Activated CD8-positive, alpha-beta T cell treated with anti-CD3 and anti-CD28 coated beads, Interleukin-2, amount 10 ng/mL, durations not matched to agents 7 days and 5 days (primary cell): Measurements from ENCODE around the gene ZCRB1. TPM values are rescaled to one million over a fixed set of nuclear protein-coding genes. Genes with fewer than 3 reads are reported as not detected.
A peak's percentile ranks its signal among the peaks of the same experiment; 100 is the strongest.

ENCODE experiments used
- ATAC-seq: fragments of 150-1000 bp; cut with Tn5 transposase; one replicate; pipeline ENCODE4 v1.10.0; 2021; ENCODE audit warnings: moderate library complexity
- CTCF ChIA-PET: fragments of 350-600 bp; sonication (Branson Sonifier 250); formaldehyde crosslinking; loops from one replicate; lab custom pipeline; 2021; ENCODE audit warnings: antibody characterized with exemption; lab: Charles Lee
- POLR2A ChIA-PET: fragments of 350-600 bp; sonication (Branson Sonifier 250); formaldehyde crosslinking; loops from one replicate; lab custom pipeline; 2021; ENCODE audit warnings: antibody characterized with exemption; lab: Charles Lee
- DNase-seq: peaks from one replicate; pipeline ENCODE4 v3.0.0-alpha.2; 2020
- H3K27ac Mint-ChIP-seq: one replicate; pipeline ENCODE4 v1.8.0; 2021; ENCODE audit warnings: mild to moderate bottlenecking, mixed read lengths
- H3K27me3 Mint-ChIP-seq: one replicate; pipeline ENCODE4 v1.8.0; 2021; ENCODE audit warnings: low read depth, mixed read lengths
- H3K36me3 Mint-ChIP-seq: one replicate; pipeline ENCODE4 v1.8.0; 2021; ENCODE audit warnings: low read depth, mixed read lengths
- H3K4me1 Mint-ChIP-seq: one replicate; pipeline ENCODE4 v1.8.0; 2021; ENCODE audit warnings: low read depth, mixed read lengths
- H3K4me3 Mint-ChIP-seq: one replicate; pipeline ENCODE4 v1.8.0; 2021; ENCODE audit warnings: mild to moderate bottlenecking, mixed read lengths
- H3K9me3 Mint-ChIP-seq: one replicate; pipeline ENCODE4 v1.8.0; 2022; ENCODE audit warnings: mixed read lengths; ENCODE audit not compliant: insufficient read depth
- total RNA-seq, 2 experiments: library from RNA; stranded (reverse); gene quantifications; one replicate each; pipeline ENCODE4 v1.2.3, GENCODE V29; 2021

The ZCRB1 gene
- total RNA-seq, 2 experiments from 2014 or later, result 46.6 to 51.1 TPM

DNA sequence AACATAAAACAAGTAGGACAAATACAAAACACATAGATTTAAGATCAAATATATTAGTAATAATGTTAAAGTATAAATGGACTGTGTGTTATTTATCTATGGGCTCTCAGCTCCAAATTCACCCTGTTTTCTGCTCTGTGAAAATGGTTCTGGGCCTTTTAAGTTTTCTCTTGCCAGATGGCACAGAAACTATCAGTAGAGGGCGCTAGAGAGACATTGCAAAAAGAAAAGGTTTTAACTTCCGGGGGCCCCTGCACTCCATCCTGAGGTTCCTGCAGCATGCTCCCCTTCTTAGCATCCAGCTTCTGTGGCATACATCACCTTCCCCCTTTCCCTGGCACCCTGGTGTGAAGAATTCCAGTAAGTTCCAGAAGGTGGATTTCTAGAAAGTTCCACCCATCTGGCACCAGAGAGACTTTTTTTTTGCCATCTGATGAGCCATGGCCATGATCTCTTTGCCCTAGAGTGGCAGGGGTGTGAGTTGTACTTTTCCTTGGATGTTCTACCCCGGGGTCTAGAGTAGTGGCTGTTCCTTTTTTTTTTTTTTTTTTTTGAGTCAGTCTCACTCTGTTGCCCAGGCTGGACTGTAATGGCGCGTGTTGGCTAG, 29.3 kb downstream of the ZCRB1 start:
- POLR2A ChIA-PET, result interaction anchor here (0.6 kb wide), 1 partner anchor 13 kb away, joined by 4 read pairs; no protein-coding TSS in a partner anchor
- Mint-ChIP-seq H3K27me3 (no peaks in the 10 kb centered on the region), H3K4me1 (peaks cover 6% of the 10 kb centered on the region), H3K27ac (no peak overlapping the region), H3K9me3 (no peaks in the 10 kb centered on the region), H3K36me3 (no peaks in the 10 kb centered on the region), H3K4me3 (no peak overlapping the region)
- DNase-seq (peak; percentile 33), ATAC-seq (no peak)
- CTCF ChIA-PET, result interaction anchor here (0.6 to 1.4 kb wide), 7 partner anchors 11 to 74 kb away, joined by 3 to 4 read pairs (median 3); no protein-coding TSS in a partner anchor

DNA sequence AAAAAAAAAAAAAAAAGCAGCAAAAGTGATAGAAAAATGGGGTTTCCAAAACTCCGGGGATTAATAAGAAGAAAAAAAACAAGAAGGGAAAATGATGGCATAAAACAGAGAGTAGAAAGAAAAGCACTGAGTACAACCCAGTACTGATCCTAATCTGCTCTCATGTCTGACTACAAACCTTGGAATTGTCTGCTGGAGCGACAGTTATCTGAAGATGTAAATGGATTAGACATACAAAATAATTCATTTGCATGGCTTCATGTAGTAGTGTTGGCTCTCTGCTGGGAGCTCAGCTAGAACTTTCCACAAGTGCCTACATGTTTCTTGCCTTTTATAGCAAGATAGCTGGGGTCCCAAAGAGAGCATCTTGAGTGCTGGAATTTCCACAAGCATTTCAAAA, 34.2 kb downstream of the ZCRB1 start:
- POLR2A ChIA-PET, result interaction anchor here (0.6 kb wide), 1 partner anchor 423 kb away, joined by 3 read pairs; no protein-coding TSS in a partner anchor
- Mint-ChIP-seq H3K27ac (no peak overlapping the region), H3K9me3 (no peaks in the 10 kb centered on the region), H3K36me3 (no peaks in the 10 kb centered on the region), H3K4me1 (no peaks in the 10 kb centered on the region), H3K4me3 (no peak overlapping the region), H3K27me3 (no peaks in the 10 kb centered on the region)
- CTCF ChIA-PET, result no interaction called here
- no peak for DNase-seq
- no peak for ATAC-seq

DNA sequence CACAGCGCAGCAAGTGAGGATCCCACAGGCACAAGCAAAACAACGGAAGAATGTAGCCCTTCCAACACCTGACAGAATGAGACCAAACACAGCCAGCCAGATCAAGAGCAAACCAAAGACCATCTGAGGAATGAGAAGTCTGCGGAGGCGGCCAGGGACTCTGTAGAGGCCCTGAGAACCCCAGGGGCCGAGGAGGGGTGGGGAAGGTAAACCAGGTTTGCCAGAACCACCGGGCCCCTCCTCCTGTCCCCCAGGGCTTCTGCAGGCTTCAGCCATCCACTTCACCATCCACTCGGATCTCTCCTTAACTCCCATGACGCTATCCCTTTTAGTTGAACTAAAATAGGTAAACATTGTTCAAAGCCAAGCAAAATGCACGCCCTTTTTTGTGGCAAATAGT, 37.4 kb downstream of the ZCRB1 start:
- CTCF ChIA-PET, result no interaction called here
- DNase-seq (no peak), ATAC-seq (no peak)
- Mint-ChIP-seq H3K9me3 (no peaks in the 10 kb centered on the region), H3K36me3 (no peaks in the 10 kb centered on the region), H3K27ac (no peak overlapping the region), H3K4me3 (no peak overlapping the region), H3K4me1 (no peaks in the 10 kb centered on the region), H3K27me3 (no peaks in the 10 kb centered on the region)
- POLR2A ChIA-PET, result no interaction called here

DNA sequence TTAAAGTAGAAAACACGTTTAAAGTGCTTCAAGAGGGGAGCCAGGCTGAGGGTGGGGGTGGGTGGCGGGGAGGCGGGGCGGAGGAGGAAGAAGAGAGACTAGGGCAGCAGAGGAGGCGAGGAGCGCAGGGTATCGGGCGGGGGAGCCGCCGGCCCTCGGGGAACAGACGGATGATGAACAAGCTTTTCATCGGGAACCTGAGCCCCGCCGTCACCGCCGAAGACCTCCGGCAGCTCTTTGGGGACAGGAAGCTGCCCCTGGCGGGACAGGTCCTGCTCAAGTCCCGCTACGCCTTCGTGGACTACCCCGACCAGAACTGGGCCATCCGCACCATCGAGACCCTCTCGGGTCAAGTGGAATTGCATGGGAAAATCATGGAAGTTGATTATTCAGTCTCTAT, 39.2 kb downstream of the ZCRB1 start:
- no peaks in the 10 kb centered on the region for H3K36me3 Mint-ChIP-seq
- H3K4me1 Mint-ChIP-seq, result no peaks in the 10 kb centered on the region
- H3K27me3 Mint-ChIP-seq, result no peaks in the 10 kb centered on the region
- H3K27ac Mint-ChIP-seq, result no peak overlapping the region
- ChIA-PET POLR2A (no interaction called here), CTCF (no interaction called here)
- no peaks in the 10 kb centered on the region for H3K9me3 Mint-ChIP-seq
- no peak for ATAC-seq
- DNase-seq, result no peak
- no peak overlapping the region for H3K4me3 Mint-ChIP-seq

DNA sequence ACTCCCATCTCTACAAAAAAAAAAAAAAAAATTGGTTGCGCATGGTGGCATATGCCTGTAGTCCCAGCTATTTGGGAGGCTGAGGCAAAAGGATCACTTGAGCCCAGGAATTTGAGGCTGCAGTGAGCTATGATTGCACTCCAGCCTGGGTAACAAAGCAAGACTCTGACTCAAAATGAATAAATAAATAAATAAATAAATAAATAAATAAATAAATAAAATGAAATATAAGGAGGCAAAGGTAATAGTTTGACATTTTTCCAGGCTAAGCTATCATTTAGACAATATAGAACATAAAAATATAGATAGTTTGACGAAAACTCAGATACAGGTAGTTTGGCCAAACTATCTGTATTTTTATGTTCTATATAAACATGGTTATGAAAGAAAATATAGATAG, 40.5 kb downstream of the ZCRB1 start:
- Mint-ChIP-seq H3K4me1 (no peaks in the 10 kb centered on the region), H3K36me3 (no peaks in the 10 kb centered on the region), H3K4me3 (no peak overlapping the region), H3K9me3 (no peaks in the 10 kb centered on the region), H3K27me3 (no peaks in the 10 kb centered on the region), H3K27ac (no peak overlapping the region)
- DNase-seq (no peak), ATAC-seq (no peak)
- ChIA-PET CTCF (no interaction called here), POLR2A (no interaction called here)

DNA sequence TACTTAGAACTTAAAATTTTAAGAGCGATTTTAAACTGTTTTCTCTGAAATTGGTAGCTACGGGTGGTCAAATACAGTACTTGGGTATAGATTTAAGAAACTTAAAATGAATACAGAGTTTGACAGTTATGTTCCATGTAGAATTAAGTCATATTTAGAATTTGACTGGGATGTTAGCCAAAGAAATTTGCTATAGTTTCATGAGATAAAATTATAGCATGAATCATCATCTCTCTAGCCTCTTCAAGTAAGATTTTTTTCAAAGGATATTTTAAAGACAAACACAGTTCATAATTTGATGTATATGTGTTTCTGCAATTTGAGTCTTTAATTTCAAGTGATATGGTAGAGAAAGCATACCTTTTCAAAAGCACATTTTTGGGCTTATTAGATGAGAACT, 41.0 kb downstream of the ZCRB1 start:
- Mint-ChIP-seq H3K4me1 (no peaks in the 10 kb centered on the region), H3K36me3 (no peaks in the 10 kb centered on the region), H3K4me3 (no peak overlapping the region), H3K27ac (no peak overlapping the region), H3K9me3 (no peaks in the 10 kb centered on the region), H3K27me3 (no peaks in the 10 kb centered on the region)
- CTCF ChIA-PET, result no interaction called here
- DNase-seq (no peak), ATAC-seq (no peak)
- POLR2A ChIA-PET, result no interaction called here

DNA sequence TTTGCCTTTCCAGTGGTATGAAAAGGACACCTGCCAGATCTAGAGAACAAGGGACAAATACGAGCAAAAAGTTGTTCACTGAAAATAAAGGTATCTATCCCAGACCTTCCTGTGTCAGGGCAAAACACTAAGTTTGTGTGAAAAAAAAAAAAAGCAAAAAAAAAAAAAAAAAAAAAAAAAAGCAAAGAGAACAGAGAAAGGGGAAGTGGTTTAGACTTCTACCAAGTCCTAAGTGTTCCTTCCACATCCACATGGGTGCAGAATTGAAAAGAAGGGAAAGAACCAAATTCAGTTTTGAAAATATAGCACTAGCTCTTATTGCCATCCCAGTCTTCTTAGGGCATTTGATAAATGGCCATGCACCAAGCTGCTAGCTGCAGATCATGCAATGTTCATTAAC, 41.7 kb downstream of the ZCRB1 start:
- DNase-seq (no peak), ATAC-seq (no peak)
- ChIA-PET POLR2A (no interaction called here), CTCF (no interaction called here)
- Mint-ChIP-seq H3K4me3 (no peak overlapping the region), H3K4me1 (no peaks in the 10 kb centered on the region), H3K27ac (no peak overlapping the region), H3K36me3 (no peaks in the 10 kb centered on the region), H3K9me3 (no peaks in the 10 kb centered on the region), H3K27me3 (no peaks in the 10 kb centered on the region)

DNA sequence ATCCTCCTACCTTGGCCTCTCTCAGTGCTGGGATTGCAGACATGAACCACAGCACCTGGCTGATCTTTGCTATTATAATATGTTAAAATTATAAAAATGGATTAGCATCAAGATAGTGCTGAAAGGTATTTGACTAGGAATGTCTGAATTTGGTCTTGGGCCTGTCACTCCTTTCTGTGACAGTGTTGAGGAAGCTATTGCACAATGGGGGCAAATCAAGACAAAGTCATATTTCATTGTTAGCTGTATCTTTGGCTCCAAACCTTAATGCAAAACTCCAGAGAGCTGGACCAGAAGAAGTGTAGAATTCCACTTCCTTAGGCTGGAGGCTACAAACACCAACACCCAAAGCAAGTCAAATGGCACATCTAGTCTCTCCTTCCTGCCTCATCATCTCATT, 42.2 kb downstream of the ZCRB1 start:
- H3K36me3 Mint-ChIP-seq, result no peaks in the 10 kb centered on the region
- ATAC-seq, result no peak

DNA sequence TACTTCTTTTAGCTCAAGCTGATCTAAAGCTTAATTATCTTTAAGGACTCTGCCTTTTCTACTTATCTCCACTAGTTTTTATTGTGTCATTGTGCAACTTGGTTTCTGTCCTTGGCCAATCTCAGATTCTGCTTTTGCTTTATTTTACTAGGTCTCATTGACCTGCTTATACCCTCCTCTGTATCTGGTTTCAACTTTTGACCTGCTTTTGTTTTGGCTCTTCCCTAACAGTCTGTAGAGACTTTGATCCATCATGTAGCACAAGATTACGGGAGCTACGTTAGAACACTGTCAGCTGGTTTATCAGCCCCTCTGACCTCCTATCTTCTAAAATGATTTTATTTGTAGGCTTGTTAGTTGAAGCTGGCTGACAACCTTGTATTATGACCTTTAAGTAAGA, 43.6 kb downstream of the ZCRB1 start:
- ATAC-seq, result no peak
- CTCF ChIA-PET, result interaction anchor here (0.7 to 0.9 kb wide), 2 partner anchors 14 to 16 kb away, joined by 3 to 4 read pairs; no protein-coding TSS in a partner anchor

More for the DNA sequence above, 42.2 kb downstream of the ZCRB1 start:
- H3K27ac Mint-ChIP-seq, result no peak overlapping the region
- H3K9me3 Mint-ChIP-seq, result no peaks in the 10 kb centered on the region
- peaks cover under 1% of the 10 kb centered on the region for H3K27me3 Mint-ChIP-seq
- POLR2A ChIA-PET, result no interaction called here
- H3K4me1 Mint-ChIP-seq, result no peaks in the 10 kb centered on the region
- DNase-seq, result no peak
- CTCF ChIA-PET, result no interaction called here
- H3K4me3 Mint-ChIP-seq, result no peak overlapping the region

DNA sequence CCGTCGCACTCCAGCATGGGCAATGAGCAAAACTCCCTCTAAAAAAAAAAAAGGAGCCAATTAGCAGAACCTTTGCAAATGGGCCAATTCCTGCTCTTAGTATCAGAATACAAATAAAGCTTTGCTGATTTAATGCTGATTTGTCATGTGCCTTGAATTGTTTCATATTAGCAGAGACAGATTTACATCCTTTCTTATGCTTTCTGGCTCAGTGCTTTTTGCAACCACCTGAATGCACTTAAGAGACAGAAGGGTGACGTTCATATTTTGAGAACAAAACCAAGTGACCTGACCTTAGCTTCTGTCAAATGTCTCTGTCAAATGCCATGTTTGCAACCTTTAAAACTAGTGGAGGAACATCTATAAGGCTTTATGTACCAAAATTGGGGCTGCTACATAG, 44.0 kb downstream of the ZCRB1 start:
- POLR2A ChIA-PET, result interaction anchor here (0.6 kb wide), 1 partner anchor 43 kb away, joined by 3 read pairs; no protein-coding TSS in a partner anchor
- no peaks in the 10 kb centered on the region for H3K4me1 Mint-ChIP-seq

More for the DNA sequence above, 43.6 kb downstream of the ZCRB1 start:
- Mint-ChIP-seq H3K27ac (no peak overlapping the region), H3K27me3 (peaks cover 2% of the 10 kb centered on the region), H3K9me3 (no peaks in the 10 kb centered on the region), H3K4me3 (no peak overlapping the region), H3K4me1 (no peaks in the 10 kb centered on the region), H3K36me3 (no peaks in the 10 kb centered on the region)
- POLR2A ChIA-PET, result interaction anchor here (0.6 kb wide), 1 partner anchor 42 kb away, joined by 3 read pairs; no protein-coding TSS in a partner anchor
- no peak for DNase-seq

DNA sequence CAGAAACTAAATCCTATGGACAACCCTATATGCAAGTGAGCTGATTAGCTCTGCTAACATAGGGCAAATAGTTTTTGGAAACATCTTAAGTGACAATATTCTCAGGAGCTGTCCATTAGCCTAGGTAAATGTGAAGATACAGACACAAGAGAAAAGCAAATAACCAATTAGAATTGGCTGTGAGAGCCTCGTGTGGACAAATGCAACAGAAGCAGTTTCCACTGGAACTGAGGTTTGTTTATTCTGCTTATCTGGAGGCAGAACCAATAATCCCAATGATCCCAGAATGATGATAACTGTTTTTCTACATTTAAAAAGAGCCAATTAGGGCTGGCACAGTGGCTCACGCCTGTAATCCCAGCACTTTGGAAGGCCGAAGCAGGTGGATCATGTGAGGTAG, 44.6 kb downstream of the ZCRB1 start:
- Mint-ChIP-seq H3K27me3 (peaks cover 5% of the 10 kb centered on the region), H3K27ac (no peak overlapping the region), H3K9me3 (no peaks in the 10 kb centered on the region), H3K36me3 (no peaks in the 10 kb centered on the region), H3K4me1 (no peaks in the 10 kb centered on the region), H3K4me3 (no peak overlapping the region)
- ATAC-seq, result no peak
- ChIA-PET POLR2A (no interaction called here), CTCF (no interaction called here)
- no peak for DNase-seq

More for the DNA sequence above, 44.0 kb downstream of the ZCRB1 start:
- Mint-ChIP-seq H3K27ac (no peak overlapping the region), H3K36me3 (no peaks in the 10 kb centered on the region), H3K9me3 (no peaks in the 10 kb centered on the region), H3K4me3 (no peak overlapping the region), H3K27me3 (peaks cover 2% of the 10 kb centered on the region)
- DNase-seq, result no peak
- CTCF ChIA-PET, result interaction anchor here (0.7 kb wide), 1 partner anchor 16 kb away, joined by 4 read pairs; no protein-coding TSS in a partner anchor
- no peak for ATAC-seq

DNA sequence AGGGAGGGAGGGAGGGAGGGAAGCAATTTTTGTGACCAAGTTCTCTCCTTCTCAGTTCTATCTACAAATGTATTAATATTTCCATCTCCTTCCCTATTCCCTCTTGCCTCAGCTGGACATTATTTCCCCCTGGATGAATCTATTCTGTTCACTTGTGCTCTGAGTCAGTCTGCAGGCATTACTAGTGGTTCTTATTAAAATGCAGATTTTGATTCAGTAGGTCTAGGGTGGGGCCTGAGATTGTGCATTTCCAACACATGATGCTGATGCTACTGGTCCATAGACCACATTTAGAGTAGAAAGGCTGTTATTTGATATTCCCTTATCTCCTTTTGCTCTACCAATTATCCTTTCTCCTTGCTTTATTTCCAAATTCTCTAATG, 47.8 kb downstream of the ZCRB1 start:
- Mint-ChIP-seq H3K27me3 (peaks cover 7% of the 10 kb centered on the region), H3K4me3 (no peak overlapping the region), H3K27ac (no peak overlapping the region), H3K4me1 (no peaks in the 10 kb centered on the region), H3K36me3 (no peaks in the 10 kb centered on the region), H3K9me3 (no peaks in the 10 kb centered on the region)
- no peak for ATAC-seq
- DNase-seq, result no peak
- CTCF ChIA-PET, result no interaction called here
- POLR2A ChIA-PET, result no interaction called here
